ENCODE data around the gene ID4.

Gene ID4

GRCh38 chr6:19857139-19857538, 20.0 kb downstream of the ID4 start:
- DNase-seq (ENCODE audit: low read depth in 2 of 2, low spot score in 1 of 2): no peak

- DNase-seq (ENCODE audit: low read depth in 2 of 2, low spot score in 1 of 2): no peak
Measured at GRCh38 chr6:19857703-19858102, 20.5 kb downstream of the ID4 start.

GRCh38 chr6:19860235-19860877, 23.2 kb downstream of the ID4 start:
- DNase-seq (ENCODE audit: low read depth in 2 of 2, low spot score in 1 of 2): no peak

- DNase-seq (ENCODE audit: low read depth in 2 of 2, low spot score in 1 of 2): no peak
Measured at GRCh38 chr6:19864285-19864684, 27.1 kb downstream of the ID4 start.

- DNase-seq (ENCODE audit: low read depth in 2 of 2, low spot score in 1 of 2): no peak
Measured at GRCh38 chr6:19865178-19865577, 28.0 kb downstream of the ID4 start.

- DNase-seq (ENCODE audit: low read depth in 2 of 2, low spot score in 1 of 2): no peak
Measured at GRCh38 chr6:19866173-19866984, 29.2 kb downstream of the ID4 start.

GRCh38 chr6:19866985-19867627, 29.9 kb downstream of the ID4 start:
- DNase-seq (ENCODE audit: low read depth in 2 of 2, low spot score in 1 of 2): no peak

- no peak for DNase-seq (ENCODE audit: low read depth in 2 of 2, low spot score in 1 of 2)
Measured at GRCh38 chr6:19869464-19869863, 32.3 kb downstream of the ID4 start.

- DNase-seq (ENCODE audit: low read depth in 2 of 2, low spot score in 1 of 2): no peak
Measured at GRCh38 chr6:19870322-19870721, 33.2 kb downstream of the ID4 start.

- no peak for DNase-seq (ENCODE audit: low read depth in 2 of 2, low spot score in 1 of 2)
Measured at GRCh38 chr6:19873031-19873430, 35.9 kb downstream of the ID4 start.

GRCh38 chr6:19876672-19877071, 39.5 kb downstream of the ID4 start:
- no peak for DNase-seq (ENCODE audit: low read depth in 2 of 2, low spot score in 1 of 2)

- no peak for DNase-seq (ENCODE audit: low read depth in 2 of 2, low spot score in 1 of 2)
Measured at GRCh38 chr6:19879663-19880062, 42.5 kb downstream of the ID4 start.

GRCh38 chr6:19880066-19880465, 42.9 kb downstream of the ID4 start:
- DNase-seq (ENCODE audit: low read depth in 2 of 2, low spot score in 1 of 2): no peak

- no peak for DNase-seq (ENCODE audit: low read depth in 2 of 2, low spot score in 1 of 2)
Measured at GRCh38 chr6:19891451-19891850, 54.3 kb downstream of the ID4 start.

Measured in stimulated activated CD8-positive, alpha-beta memory T cell treated with anti-CD3 and anti-CD28 coated beads, Interleukin-4, amount 100 ng/mL, for 1 hour (primary cell).